Caco-2 (cell line): ENCODE data around the gene NUAK1. TPM values are rescaled to one million over a fixed set of nuclear protein-coding genes. Genes with fewer than 3 reads are reported as not detected.

ENCODE experiments used
- BruUV-seq: library from RNA; stranded (reverse); fragments of 400-500 nt; replicated peaks from 2 replicates; lab custom pipeline; 2021; lab: Mats Ljungman, UMichigan
- CTCF ChIA-PET: fragments of 300-600 bp; sonication (Branson Sonifier 250); formaldehyde crosslinking; loops from one replicate; lab custom pipeline; 2022; ENCODE audit warnings: antibody characterized with exemption; lab: Charles Lee
- POLR2A ChIA-PET: fragments of 300-600 bp; sonication (Branson Sonifier 250); formaldehyde crosslinking; loops from one replicate; lab custom pipeline; 2022; ENCODE audit warnings: antibody characterized with exemption; lab: Charles Lee
- DNase-seq, 2 experiments: peaks; one replicate each; pipeline versions ENCODE4 v3.0.0 to v3.0.0-alpha.2; 2020 to 2022
- H3K27me3 ChIP-seq: replicated peaks from 2 replicates; pipeline ENCODE4 v1.6.0; 2011; ENCODE audit warnings: low read length; ENCODE audit not compliant: control insufficient read depth, insufficient read depth
- H3K36me3 ChIP-seq: 2 replicates; pipeline ENCODE4 v1.5.1; 2011; ENCODE audit warnings: low read length; ENCODE audit not compliant: control insufficient read depth, insufficient read depth
- H3K4me1 ChIP-seq: fragments of 250-450 bp; sonication (Bioruptor Pico); 2 replicates; pipeline ENCODE4 v1.5.1; 2020; ENCODE audit warnings: mild to moderate bottlenecking
- H3K4me3 ChIP-seq: 2 replicates; pipeline ENCODE4 v1.5.1; 2011; ENCODE audit warnings: low read depth, mild to moderate bottlenecking, control low read depth, low read length
- H3K9me3 ChIP-seq: fragments of 250-450 bp; sonication (Bioruptor Pico); 2 replicates; pipeline ENCODE4 v1.5.1; 2020; ENCODE audit warnings: mild to moderate bottlenecking, moderate library complexity
- H3K27ac Mint-ChIP-seq: one replicate; pipeline ENCODE4 v1.8.0; 2022; ENCODE audit warnings: mixed read lengths; ENCODE audit not compliant: unreplicated experiment
- H3K27me3 Mint-ChIP-seq: one replicate; pipeline ENCODE4 v1.8.0; 2022; ENCODE audit warnings: mixed read lengths; ENCODE audit not compliant: insufficient read depth, unreplicated experiment
- H3K36me3 Mint-ChIP-seq: one replicate; pipeline ENCODE4 v1.8.0; 2022; ENCODE audit warnings: mild to moderate bottlenecking, mixed read lengths; ENCODE audit not compliant: insufficient read depth, unreplicated experiment
- H3K4me1 Mint-ChIP-seq: one replicate; pipeline ENCODE4 v1.8.0; 2022; ENCODE audit warnings: low read depth, mixed read lengths; ENCODE audit not compliant: unreplicated experiment
- H3K4me3 Mint-ChIP-seq: one replicate; pipeline ENCODE4 v1.8.0; 2022; ENCODE audit warnings: mild to moderate bottlenecking, moderate library complexity, mixed read lengths; ENCODE audit not compliant: unreplicated experiment
- H3K9me3 Mint-ChIP-seq: one replicate; pipeline ENCODE4 v1.8.0; 2022; ENCODE audit warnings: mixed read lengths; ENCODE audit not compliant: unreplicated experiment
- intact Hi-C: fragments of 100-400 bp; cut with micrococcal nuclease; formaldehyde crosslinking; loops from one replicate; pipeline ENCODE4 v1.10.0; 2022; ENCODE audit not compliant: unreplicated experiment
- total RNA-seq: library from RNA; stranded (reverse); gene quantifications from 2 replicates; pipeline ENCODE4 v1.2.3, GENCODE V29; 2022
- TF ChIP-seq, protein P1 (sequence below), 2 experiments: fragments of 200-600 bp in 1 of 2; IDR thresholded peaks; 1 replicate in 1 of 2; 2 replicates in 1 of 2; pipeline versions ENCODE4 v1.5.1 to v1.8.0; 2011 to 2022; ENCODE audit warnings: antibody characterized with exemption in 1 of 2, control low read depth in 1 of 2, inconsistent platforms in 1 of 2, low read depth in 1 of 2, low read length in 1 of 2, mild to moderate bottlenecking in 1 of 2, moderate library complexity in 1 of 2; ENCODE audit not compliant: insufficient read depth in 1 of 2, severe bottlenecking in 1 of 2, unreplicated experiment in 1 of 2

Gene NUAK1
- total RNA-seq, 1 experiment from 2014 or later = 3.7 TPM

DNA sequence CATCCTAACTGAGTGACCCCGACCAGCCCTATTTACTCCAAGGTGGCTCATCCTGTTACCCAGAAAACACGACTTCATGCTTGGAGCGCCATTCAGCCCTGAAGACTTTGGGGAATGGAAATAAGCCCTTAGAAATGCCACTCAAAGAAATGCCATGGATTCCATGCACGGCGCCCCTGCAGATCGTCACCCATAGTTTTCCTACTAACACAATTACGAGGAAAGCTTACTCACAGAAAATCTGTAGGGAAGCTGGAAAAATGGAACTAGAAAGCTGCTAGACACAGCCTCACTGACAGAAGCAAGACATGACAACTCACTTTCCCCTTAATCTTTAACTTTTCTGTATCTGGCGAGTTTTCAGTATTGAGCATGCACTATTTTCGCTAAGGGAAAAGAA is 19.5 kb downstream of the NUAK1 start:
- Mint-ChIP-seq H3K9me3 (no peaks in the 10 kb centered on the region), H3K27me3 (no peaks in the 10 kb centered on the region), H3K4me1 (peaks cover 58% of the 10 kb centered on the region), H3K36me3 (peaks cover 4% of the 10 kb centered on the region), H3K4me3 (no peak overlapping the region), H3K27ac (no peak overlapping the region)
- Histone ChIP-seq H3K4me3 (no peak overlapping the region), H3K36me3 (no peaks in the 10 kb centered on the region), H3K9me3 (no peaks in the 10 kb centered on the region), H3K4me1 (peaks cover 67% of the 10 kb centered on the region), H3K27me3 (no peaks in the 10 kb centered on the region)
- POLR2A ChIA-PET = no interaction called here
- intact Hi-C loops = no loop called here
- no peak for DNase-seq
- BruUV-seq = no TSS peak
- TF ChIP-seq, protein P1, sequence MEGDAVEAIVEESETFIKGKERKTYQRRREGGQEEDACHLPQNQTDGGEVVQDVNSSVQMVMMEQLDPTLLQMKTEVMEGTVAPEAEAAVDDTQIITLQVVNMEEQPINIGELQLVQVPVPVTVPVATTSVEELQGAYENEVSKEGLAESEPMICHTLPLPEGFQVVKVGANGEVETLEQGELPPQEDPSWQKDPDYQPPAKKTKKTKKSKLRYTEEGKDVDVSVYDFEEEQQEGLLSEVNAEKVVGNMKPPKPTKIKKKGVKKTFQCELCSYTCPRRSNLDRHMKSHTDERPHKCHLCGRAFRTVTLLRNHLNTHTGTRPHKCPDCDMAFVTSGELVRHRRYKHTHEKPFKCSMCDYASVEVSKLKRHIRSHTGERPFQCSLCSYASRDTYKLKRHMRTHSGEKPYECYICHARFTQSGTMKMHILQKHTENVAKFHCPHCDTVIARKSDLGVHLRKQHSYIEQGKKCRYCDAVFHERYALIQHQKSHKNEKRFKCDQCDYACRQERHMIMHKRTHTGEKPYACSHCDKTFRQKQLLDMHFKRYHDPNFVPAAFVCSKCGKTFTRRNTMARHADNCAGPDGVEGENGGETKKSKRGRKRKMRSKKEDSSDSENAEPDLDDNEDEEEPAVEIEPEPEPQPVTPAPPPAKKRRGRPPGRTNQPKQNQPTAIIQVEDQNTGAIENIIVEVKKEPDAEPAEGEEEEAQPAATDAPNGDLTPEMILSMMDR (IDR thresholded peaks at IDR 0.05; ENCODE audit: insufficient read depth in 1 of 2, low read depth in 1 of 2, low read length in 1 of 2, severe bottlenecking in 1 of 2, unreplicated experiment in 1 of 2) = no peak
- CTCF ChIA-PET = no interaction called here

DNA sequence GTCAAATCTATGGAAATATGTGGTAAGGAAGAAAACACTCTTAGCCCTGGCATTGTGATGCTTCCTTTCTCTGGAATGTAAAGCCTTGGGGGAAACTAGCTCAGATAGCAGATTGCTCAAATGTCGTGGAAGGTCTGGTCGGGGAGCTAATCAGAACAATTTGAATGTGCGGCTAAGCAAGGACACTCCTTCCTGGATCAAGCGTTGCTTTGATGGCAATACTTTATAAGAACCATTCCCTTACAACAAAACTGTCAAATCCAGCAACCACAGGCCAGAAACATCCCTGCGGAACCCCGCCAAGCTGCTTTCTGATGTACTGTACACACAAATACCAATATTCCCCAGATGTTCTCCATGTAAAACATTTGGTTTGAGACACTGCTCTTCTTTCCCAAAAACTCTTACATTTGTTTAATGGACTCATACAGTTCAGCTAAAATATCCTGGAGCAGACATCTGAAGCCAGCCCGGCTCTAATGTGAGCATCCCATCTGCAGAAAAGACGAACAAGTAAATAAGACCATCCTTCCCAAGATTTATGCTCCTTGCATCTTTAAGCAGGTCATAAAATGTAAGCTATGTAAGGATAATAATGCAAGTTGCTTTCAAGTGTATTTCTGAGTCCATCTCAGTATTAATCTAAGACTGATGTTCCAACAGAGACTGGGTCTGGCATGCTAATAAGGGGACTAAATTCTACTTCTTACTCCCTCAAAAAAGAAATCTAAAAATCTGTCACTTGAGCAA is 20.2 kb downstream of the NUAK1 start:
- peaks cover 55% of the 10 kb centered on the region for H3K4me1 Mint-ChIP-seq
- POLR2A ChIA-PET = no interaction called here
- TF ChIP-seq, protein P1 (IDR thresholded peaks at IDR 0.05; ENCODE audit: insufficient read depth in 1 of 2, low read depth in 1 of 2, low read length in 1 of 2, severe bottlenecking in 1 of 2, unreplicated experiment in 1 of 2) = no peak

DNA sequence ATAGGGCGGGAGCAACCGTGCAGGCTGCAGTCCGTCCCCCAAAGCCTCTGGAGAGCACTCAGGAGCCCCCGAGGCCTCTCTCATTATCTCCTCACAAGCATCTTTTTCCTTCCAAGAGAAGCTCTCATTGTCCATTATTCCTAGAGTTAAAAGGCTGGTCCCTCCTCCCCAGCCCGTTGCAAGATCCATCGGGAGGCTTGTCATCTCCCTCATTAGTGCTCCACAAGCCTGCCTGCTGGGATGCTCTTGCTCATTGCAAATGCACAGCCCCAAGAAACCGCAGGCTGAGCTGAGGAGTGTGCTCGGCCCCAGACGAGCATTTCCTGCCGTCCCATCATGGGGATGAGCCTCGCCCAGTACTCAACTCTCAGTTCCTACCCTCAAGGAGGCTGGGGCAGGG is 23.3 kb downstream of the NUAK1 start:
- no TSS peak for BruUV-seq
- Histone ChIP-seq H3K27me3 (no peaks in the 10 kb centered on the region), H3K36me3 (no peaks in the 10 kb centered on the region), H3K4me3 (no peak overlapping the region), H3K9me3 (no peaks in the 10 kb centered on the region), H3K4me1 (peaks cover 36% of the 10 kb centered on the region)
- intact Hi-C loops = no loop called here
- Mint-ChIP-seq H3K4me1 (peaks cover 32% of the 10 kb centered on the region), H3K4me3 (no peak overlapping the region), H3K36me3 (peaks cover 4% of the 10 kb centered on the region), H3K9me3 (no peaks in the 10 kb centered on the region), H3K27me3 (no peaks in the 10 kb centered on the region), H3K27ac (no peak overlapping the region)
- POLR2A ChIA-PET = no interaction called here
- TF ChIP-seq, protein P1 (IDR thresholded peaks at IDR 0.05; ENCODE audit: insufficient read depth in 1 of 2, low read depth in 1 of 2, low read length in 1 of 2, severe bottlenecking in 1 of 2, unreplicated experiment in 1 of 2) = no peak
- CTCF ChIA-PET = no interaction called here
- DNase-seq = no peak

More for the DNA sequence above, 20.2 kb downstream of the NUAK1 start:
- Mint-ChIP-seq H3K4me3 (no peak overlapping the region), H3K27me3 (no peaks in the 10 kb centered on the region), H3K9me3 (no peaks in the 10 kb centered on the region), H3K36me3 (peaks cover 4% of the 10 kb centered on the region), H3K27ac (peak overlapping the region; percentile 8)
- H3K27me3 ChIP-seq = no peaks in the 10 kb centered on the region
- no peak overlapping the region for H3K4me3 ChIP-seq
- CTCF ChIA-PET = no interaction called here
- no TSS peak for BruUV-seq
- intact Hi-C loops = no loop called here
- no peak for DNase-seq
- no peaks in the 10 kb centered on the region for H3K36me3 ChIP-seq
- H3K9me3 ChIP-seq = no peaks in the 10 kb centered on the region
- peaks cover 60% of the 10 kb centered on the region for H3K4me1 ChIP-seq
